GM18861 (cell line): ENCODE measurements around the gene FOCAD.

Experiments
- ATAC-seq: cut with Tn5 transposase; IDR thresholded peaks from one replicate; pipeline ENCODE4 v1.9.1; 2021; ENCODE audit not compliant: unreplicated experiment

Gene FOCAD

GRCh38 chr9:20865347-20865746 is 181.3 kb downstream of the FOCAD start:
- ATAC-seq: no peak

- no peak for ATAC-seq
Observed at GRCh38 chr9:20870115-20870514, 186.1 kb downstream of the FOCAD start.

GRCh38 chr9:20872340-20872977 is 188.4 kb downstream of the FOCAD start:
- ATAC-seq: no peak

- ATAC-seq: no peak
Observed at GRCh38 chr9:20873240-20873865, 189.3 kb downstream of the FOCAD start.

GRCh38 chr9:20880271-20880670 is 196.2 kb downstream of the FOCAD start:
- no peak for ATAC-seq

GRCh38 chr9:20880675-20881074 is 196.6 kb downstream of the FOCAD start:
- no peak for ATAC-seq

GRCh38 chr9:20884985-20885593 is 201.0 kb downstream of the FOCAD start:
- no peak for ATAC-seq

GRCh38 chr9:20898885-20899554 is 215.0 kb downstream of the FOCAD start:
- no peak for ATAC-seq

GRCh38 chr9:20903212-20903611 is 219.2 kb downstream of the FOCAD start:
- ATAC-seq: no peak

- no peak for ATAC-seq
Observed at GRCh38 chr9:20904995-20905394, 220.9 kb downstream of the FOCAD start.

GRCh38 chr9:20906326-20906725 is 222.3 kb downstream of the FOCAD start:
- ATAC-seq: no peak

GRCh38 chr9:20908461-20908860 is 224.4 kb downstream of the FOCAD start:
- ATAC-seq: no peak

GRCh38 chr9:20914556-20914955 is 230.5 kb downstream of the FOCAD start:
- ATAC-seq: no peak

- no peak for ATAC-seq
Observed at GRCh38 chr9:20921362-20921761, 237.3 kb downstream of the FOCAD start.

GRCh38 chr9:20925256-20926045 is 241.4 kb downstream of the FOCAD start:
- ATAC-seq: no peak

- no peak for ATAC-seq
Observed at GRCh38 chr9:20929276-20929675, 245.2 kb downstream of the FOCAD start.

- no peak for ATAC-seq
Observed at GRCh38 chr9:20930836-20931235, 246.8 kb downstream of the FOCAD start.

GRCh38 chr9:20940447-20941173 is 256.6 kb downstream of the FOCAD start:
- peak; percentile 22 for ATAC-seq

- peak; percentile 93 for ATAC-seq
Observed at GRCh38 chr9:20941174-20941690, 257.2 kb downstream of the FOCAD start.

- ATAC-seq: no peak
Observed at GRCh38 chr9:20944507-20944906, 260.4 kb downstream of the FOCAD start.
